Retinal pigment epithelial cell (primary cell): Measurements from ENCODE around the gene FOXI1.

Experiments used
- DNase-seq: peaks from one replicate; pipeline ENCODE4 v3.0.0-alpha.2; 2010; ENCODE audit warnings: low read depth
- H3K4me3 ChIP-seq: 2 replicates; pipeline ENCODE4 v1.5.1; 2011; ENCODE audit warnings: mild to moderate bottlenecking, low read length, control low read depth, moderate library complexity
- TF ChIP-seq, protein P1 (sequence below): conservative IDR thresholded peaks from 2 replicates; pipeline ENCODE4 v1.5.1; 2011; ENCODE audit warnings: low read depth, low read length, control low read depth, inconsistent platforms

The FOXI1 gene

GRCh38 chr5:170159101-170159698, 53.5 kb downstream of the FOXI1 start:
- DNase-seq = no peak
- H3K4me3 ChIP-seq = no peak overlapping the region
- TF ChIP-seq, protein P1, sequence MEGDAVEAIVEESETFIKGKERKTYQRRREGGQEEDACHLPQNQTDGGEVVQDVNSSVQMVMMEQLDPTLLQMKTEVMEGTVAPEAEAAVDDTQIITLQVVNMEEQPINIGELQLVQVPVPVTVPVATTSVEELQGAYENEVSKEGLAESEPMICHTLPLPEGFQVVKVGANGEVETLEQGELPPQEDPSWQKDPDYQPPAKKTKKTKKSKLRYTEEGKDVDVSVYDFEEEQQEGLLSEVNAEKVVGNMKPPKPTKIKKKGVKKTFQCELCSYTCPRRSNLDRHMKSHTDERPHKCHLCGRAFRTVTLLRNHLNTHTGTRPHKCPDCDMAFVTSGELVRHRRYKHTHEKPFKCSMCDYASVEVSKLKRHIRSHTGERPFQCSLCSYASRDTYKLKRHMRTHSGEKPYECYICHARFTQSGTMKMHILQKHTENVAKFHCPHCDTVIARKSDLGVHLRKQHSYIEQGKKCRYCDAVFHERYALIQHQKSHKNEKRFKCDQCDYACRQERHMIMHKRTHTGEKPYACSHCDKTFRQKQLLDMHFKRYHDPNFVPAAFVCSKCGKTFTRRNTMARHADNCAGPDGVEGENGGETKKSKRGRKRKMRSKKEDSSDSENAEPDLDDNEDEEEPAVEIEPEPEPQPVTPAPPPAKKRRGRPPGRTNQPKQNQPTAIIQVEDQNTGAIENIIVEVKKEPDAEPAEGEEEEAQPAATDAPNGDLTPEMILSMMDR = no peak
